Stimulated activated CD8-positive, alpha-beta memory T cell treated with anti-CD3 and anti-CD28 coated beads, Interleukin-12 subunit alpha, Interleukin-12 subunit beta, amount 100 ng/mL, for 1 hour (primary cell): ENCODE results near the gene FHAD1.

Experiments
- DNase-seq: peaks from one replicate; pipeline ENCODE4 v3.0.0-alpha.2; 2020; ENCODE audit warnings: low read depth

Gene FHAD1

GRCh38 chr1:15400627-15401026, 153.6 kb downstream of the FHAD1 start:
- no peak for DNase-seq

- DNase-seq, result no peak
Observed at GRCh38 chr1:15401391-15402055, 154.5 kb downstream of the FHAD1 start.

GRCh38 chr1:15402809-15403450, 155.9 kb downstream of the FHAD1 start:
- no peak for DNase-seq

- DNase-seq, result no peak
Observed at GRCh38 chr1:15403962-15404580, 157.0 kb downstream of the FHAD1 start.

- DNase-seq, result no peak
Observed at GRCh38 chr1:15405106-15405850, 158.3 kb downstream of the FHAD1 start.

- DNase-seq, result no peak
Observed at GRCh38 chr1:15406614-15407559, 159.9 kb downstream of the FHAD1 start.

GRCh38 chr1:15407580-15407979, 160.6 kb downstream of the FHAD1 start:
- no peak for DNase-seq

GRCh38 chr1:15408890-15409387, 161.9 kb downstream of the FHAD1 start:
- no peak for DNase-seq

GRCh38 chr1:15409388-15410222, 162.6 kb downstream of the FHAD1 start, which contains the start of gene EFHD2:
Gene EFHD2, plus strand, starts transcription at chr1:15409888. Its CDS starts 84 bp downstream, at chr1:15409972.
- peak; percentile 72 for DNase-seq

- DNase-seq, result no peak
Observed at GRCh38 chr1:15410223-15410883, 163.3 kb downstream of the FHAD1 start.

- DNase-seq, result no peak
Observed at GRCh38 chr1:15410884-15411245, 163.8 kb downstream of the FHAD1 start.

GRCh38 chr1:15411593-15412137, 164.6 kb downstream of the FHAD1 start:
- DNase-seq, result no peak

GRCh38 chr1:15412175-15412800, 165.3 kb downstream of the FHAD1 start:
- no peak for DNase-seq

GRCh38 chr1:15412843-15413242, 165.8 kb downstream of the FHAD1 start:
- no peak for DNase-seq

- DNase-seq, result no peak
Observed at GRCh38 chr1:15413563-15414444, 166.8 kb downstream of the FHAD1 start.

GRCh38 chr1:15414445-15414983, 167.5 kb downstream of the FHAD1 start:
- DNase-seq, result no peak

- peak; percentile 44 for DNase-seq
Observed at GRCh38 chr1:15417059-15417934, 170.3 kb downstream of the FHAD1 start.
